Body of pancreas (tissue), 4 donors: ENCODE data around the gene NOP10. TPM values are rescaled to one million over a fixed set of nuclear protein-coding genes. Genes with fewer than 3 reads are reported as not detected.
A peak's percentile ranks its signal among the peaks of the same experiment; 100 is the strongest.

Experiments used
- ATAC-seq: fragments of 150-250 bp; one replicate; pipeline ENCODE4 v1.9.1; 2016
- DNase-seq, 4 donors: peaks; one replicate each; pipeline ENCODE4 v3.0.0-alpha.2; 2019
- H3K27ac ChIP-seq, 4 donors: fragments of 200-600 bp; sonication (generic); 1 replicate in 3 of 4; 2 replicates in 1 of 4; pipeline versions ENCODE4 v1.5.1 to v1.6.1; 2016 to 2019; ENCODE audit warnings: mild to moderate bottlenecking in 1 of 4, mixed read lengths in 1 of 4, moderate library complexity in 1 of 4
- H3K27me3 ChIP-seq, 2 donors: fragments of 200-600 bp; sonication (generic); one replicate each; pipeline ENCODE4 v1.6.0; 2016; ENCODE audit warnings: mild to moderate bottlenecking in 1 of 2
- H3K36me3 ChIP-seq, 2 donors: fragments of 200-600 bp; sonication (generic); replicated peaks in 1 of 2; 2 replicates each; pipeline ENCODE4 v1.5.1; 2016; ENCODE audit warnings: low read depth in 2 of 2; ENCODE audit not compliant: insufficient read depth in 1 of 2
- H3K4me1 ChIP-seq: fragments of 200-600 bp; sonication (generic); one replicate; pipeline ENCODE4 v1.6.0; 2016
- H3K4me3 ChIP-seq, 2 donors: fragments of 200-600 bp; sonication (generic); 1 replicate in 1 of 2; 2 replicates in 1 of 2; pipeline ENCODE4 v1.5.1; 2016 to 2019
- H3K9me3 ChIP-seq, 3 donors: fragments of 200-600 bp; sonication (generic); 1 replicate in 2 of 3; 2 replicates in 1 of 3; pipeline ENCODE4 v1.5.1; 2016
- CTCF ChIP-seq, 7 experiments: fragments of 450-650 bp in 4 of 7; fragments of 200-600 bp in 3 of 7; sonication (generic) in 3 of 7; IDR thresholded peaks; one replicate each; pipeline ENCODE4 v1.5.1; 2016 to 2019; ENCODE audit warnings: antibody characterized with exemption in 7 of 7
- POLR2A ChIP-seq, 3 donors: fragments of 450-650 bp; IDR thresholded peaks; one replicate each; pipeline ENCODE4 v1.6.1; 2016; ENCODE audit warnings: antibody characterized with exemption in 3 of 3, mild to moderate bottlenecking in 2 of 3
- WGBS, 2 donors: methylation state at CpG; one replicate each; pipeline ENCODE4 v1.1.5; 2017; 5-methylcytosine and 5-hydroxymethylcytosine counted together
- intact Hi-C: fragments of 100-400 bp; cut with DNase I; formaldehyde crosslinking; loops from one replicate; pipeline ENCODE4 v1.15.1; 2023
- total RNA-seq, 2 donors: library from RNA; depleted of rRNA; stranded (reverse); fragments of >200 nt; gene quantifications; one replicate each; pipeline ENCODE4 v1.1.0, GENCODE V29; 2016

Gene NOP10
- total RNA-seq, 2 donors from 2014 or later, result 25.7 to 32.4 TPM

GRCh38 chr15:34367101-34368081 is 24.5 kb upstream of the NOP10 start, which contains the start of gene LPCAT4:
TSS of gene LPCAT4 (minus strand) at chr15:34367196. CDS start at chr15:34367100, 96 bp downstream.
- TF ChIP-seq POLR2A (IDR thresholded peaks at IDR 0.05), result peak; percentile 56 to 80 (median 76)
- TF ChIP-seq CTCF (IDR thresholded peaks at IDR 0.05), result peak; percentile 87 to 98 (median 94)
- DNase-seq, result peak; percentile 84 to 89 (median 86)
- Histone ChIP-seq H3K27ac (peak within 1 kb of the TSS; percentile 74 to 96 (median 92)), H3K36me3 (no peaks in the 10 kb centered on the region), H3K27me3 (no peaks in the 10 kb centered on the region), H3K4me1 (peaks cover 20% of the 10 kb centered on the region), H3K4me3 (peak within 1 kb of the TSS; percentile 86 to 90), H3K9me3 (no peaks in the 10 kb centered on the region)
- peak; percentile 93 for ATAC-seq
- intact Hi-C loops, result loop anchor here (10.0 kb wide), 1 partner anchor 303 kb away; no protein-coding TSS in a partner anchor
- 0% methylated on average over 20 to 80 of the region's 80 CpGs for WGBS, 2 donors

- TF ChIP-seq POLR2A (IDR thresholded peaks at IDR 0.05) (peak in 1 of 3 donors; percentile 10), CTCF (IDR thresholded peaks at IDR 0.05) (no peak)
- no peaks in the 10 kb centered on the region for H3K27me3 ChIP-seq
- no peaks in the 10 kb centered on the region for H3K36me3 ChIP-seq
- peak overlapping the region; percentile 74 to 96 (median 92) for H3K27ac ChIP-seq
- ATAC-seq, result peak; percentile 47
- WGBS, 2 donors, result 0 to 1% methylated on average over 20 to 37 of the region's 37 CpGs
- H3K9me3 ChIP-seq, result no peaks in the 10 kb centered on the region
- intact Hi-C loops, result loop anchor here (10.0 kb wide), 1 partner anchor 302 kb away; no protein-coding TSS in a partner anchor
- peaks cover 20% of the 10 kb centered on the region for H3K4me1 ChIP-seq
- DNase-seq, result peak; percentile 65 to 77 (median 74)
- peak overlapping the region; percentile 86 to 90 for H3K4me3 ChIP-seq
These were observed 23.5 kb upstream of the NOP10 start for GRCh38 chr15:34366271-34367065.

DNA sequence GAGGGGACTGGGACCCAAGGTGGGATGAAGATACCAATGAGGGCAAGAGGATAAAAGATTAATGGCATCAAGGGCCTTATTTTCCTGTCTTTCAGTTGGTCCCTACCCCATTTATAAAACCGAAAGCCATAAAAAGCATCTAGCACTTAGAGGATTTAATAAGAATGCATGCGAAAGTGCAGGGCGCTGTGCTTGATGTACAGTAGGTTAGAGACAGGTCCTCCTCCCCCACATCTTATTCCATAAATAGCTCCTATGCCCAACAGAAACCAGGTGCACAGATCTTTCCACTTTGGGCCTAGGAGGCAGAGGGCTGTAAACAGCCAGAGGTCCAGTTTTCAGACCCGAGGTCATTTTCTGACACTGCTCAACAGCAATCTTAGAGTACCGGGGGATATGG is 22.9 kb upstream of the NOP10 start:
- no peak for TF ChIP-seq CTCF (IDR thresholded peaks at IDR 0.05)
- no peak for TF ChIP-seq POLR2A (IDR thresholded peaks at IDR 0.05)
- DNase-seq (no peak), ATAC-seq (no peak)
- Histone ChIP-seq H3K4me1 (peaks cover 20% of the 10 kb centered on the region), H3K9me3 (no peaks in the 10 kb centered on the region), H3K27me3 (no peaks in the 10 kb centered on the region), H3K36me3 (no peaks in the 10 kb centered on the region), H3K4me3 (no peak overlapping the region), H3K27ac (peak overlapping the region; percentile 20 to 96 (median 78))
- intact Hi-C loops, result loop anchor here (10.0 kb wide), 1 partner anchor 301 kb away; no protein-coding TSS in a partner anchor
- WGBS, 2 donors, result 37% methylated on average over 5 of the region's 5 CpGs

DNA sequence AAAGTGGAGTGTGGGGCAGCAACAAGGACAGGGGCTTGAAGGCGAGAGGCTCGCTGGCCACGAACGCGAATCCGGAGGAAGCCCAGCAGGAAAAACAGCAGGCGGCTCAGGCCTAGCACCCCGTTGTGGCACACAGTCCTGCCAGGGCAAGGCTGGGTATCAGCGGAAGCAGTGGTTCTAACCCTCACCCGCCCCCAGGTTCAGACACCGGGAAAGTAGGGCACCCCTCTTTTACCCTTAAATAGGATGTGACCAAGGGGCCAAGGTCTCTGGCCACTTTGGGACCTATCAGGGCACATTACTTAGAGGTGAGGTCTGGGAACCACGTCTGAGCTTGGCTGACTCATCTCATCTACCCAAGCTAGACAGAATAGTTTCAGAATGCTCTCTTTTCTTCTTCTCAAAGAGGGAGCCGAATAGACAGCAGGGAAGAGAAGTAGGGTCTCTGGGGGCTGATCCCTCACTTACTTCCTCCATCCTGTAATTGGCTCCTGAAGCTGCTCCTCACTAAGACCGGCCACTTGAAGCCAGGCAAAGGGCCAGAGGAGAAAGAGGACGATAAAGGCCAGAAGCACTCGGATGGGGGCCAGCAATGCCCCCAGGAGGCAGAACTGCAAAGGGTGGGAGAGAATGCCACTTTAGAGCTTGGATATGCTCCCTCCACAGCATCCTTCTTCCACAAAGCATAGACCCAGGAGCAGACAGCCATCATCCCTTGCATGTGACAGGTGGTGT is 22.3 kb upstream of the NOP10 start:
- Histone ChIP-seq H3K4me1 (peaks cover 20% of the 10 kb centered on the region), H3K4me3 (no peak overlapping the region), H3K36me3 (no peaks in the 10 kb centered on the region), H3K27me3 (no peaks in the 10 kb centered on the region), H3K27ac (no peak overlapping the region), H3K9me3 (no peaks in the 10 kb centered on the region)
- ATAC-seq, result no peak
- TF ChIP-seq CTCF (IDR thresholded peaks at IDR 0.05), result no peak
- no peak for TF ChIP-seq POLR2A (IDR thresholded peaks at IDR 0.05)
- 83% methylated on average over 15 to 16 of the region's 16 CpGs for WGBS, 2 donors
- no peak for DNase-seq
- intact Hi-C loops, result loop anchor here (10.0 kb wide), 1 partner anchor 300 kb away; no protein-coding TSS in a partner anchor
